PFSK-1 (cell line): Measurements from ENCODE around the gene NRG3.

Source experiments
- FOXP2 ChIP-seq: optimal IDR thresholded peaks from 2 replicates; pipeline ENCODE3; 2011; ENCODE audit warnings: borderline replicate concordance, control low read depth, inconsistent platforms; ENCODE audit not compliant: insufficient read depth; ENCODE audit errors: extremely low read length, extremely low read depth
- POLR2AphosphoS5 ChIP-seq: IDR thresholded peaks from 2 replicates; pipeline ENCODE4 v1.6.1; 2012; ENCODE audit warnings: low read depth, mild to moderate bottlenecking, control low read depth, low read length, moderate library complexity
- REST ChIP-seq, 2 experiments: IDR thresholded peaks; 2 replicates each; pipeline versions ENCODE4 v1.6.1 to v1.8.0; 2011 to 2012; ENCODE audit warnings: low read depth in 2 of 2, low read length in 2 of 2, control low read depth in 1 of 2, inconsistent platforms in 1 of 2, mild to moderate bottlenecking in 1 of 2, moderate library complexity in 1 of 2; ENCODE audit not compliant: insufficient read depth in 1 of 2
- SIN3A ChIP-seq: IDR thresholded peaks from 2 replicates; pipeline ENCODE4 v1.6.1; 2012; ENCODE audit warnings: mild to moderate bottlenecking, low read length, moderate library complexity, borderline replicate concordance; ENCODE audit not compliant: insufficient read depth
- TAF1 ChIP-seq: IDR thresholded peaks from 2 replicates; pipeline ENCODE4 v1.6.1; 2012; ENCODE audit warnings: low read length, control low read depth, borderline replicate concordance; ENCODE audit not compliant: insufficient read depth

NRG3 gene

DNA sequence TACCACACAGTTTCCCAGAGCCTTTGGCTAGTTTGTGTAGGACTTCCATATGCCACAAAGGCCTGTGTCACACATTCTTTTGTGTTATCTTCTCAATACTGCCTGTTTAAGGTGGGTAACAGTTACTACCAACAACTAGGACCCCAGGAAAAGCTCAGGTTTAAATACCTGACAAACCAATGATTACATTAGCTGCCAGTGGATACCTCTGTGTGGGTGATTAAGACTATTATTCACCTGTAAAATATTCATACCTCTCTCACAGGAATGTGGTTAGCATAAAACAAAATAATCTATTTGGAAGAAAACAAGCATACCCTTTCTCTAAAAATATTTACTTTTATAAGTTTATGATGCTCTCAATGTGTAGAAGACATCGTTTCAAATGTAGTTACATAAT is 1007.7 kb downstream of the NRG3 start:
- no peak for TF ChIP-seq POLR2AphosphoS5
- TF ChIP-seq TAF1, result no peak
- TF ChIP-seq FOXP2, result no peak
- no peak for TF ChIP-seq SIN3A
- no peak for TF ChIP-seq REST (IDR thresholded peaks at IDR 0.05; ENCODE audit: insufficient read depth in 1 of 2, low read depth in 2 of 2, low read length in 2 of 2)

DNA sequence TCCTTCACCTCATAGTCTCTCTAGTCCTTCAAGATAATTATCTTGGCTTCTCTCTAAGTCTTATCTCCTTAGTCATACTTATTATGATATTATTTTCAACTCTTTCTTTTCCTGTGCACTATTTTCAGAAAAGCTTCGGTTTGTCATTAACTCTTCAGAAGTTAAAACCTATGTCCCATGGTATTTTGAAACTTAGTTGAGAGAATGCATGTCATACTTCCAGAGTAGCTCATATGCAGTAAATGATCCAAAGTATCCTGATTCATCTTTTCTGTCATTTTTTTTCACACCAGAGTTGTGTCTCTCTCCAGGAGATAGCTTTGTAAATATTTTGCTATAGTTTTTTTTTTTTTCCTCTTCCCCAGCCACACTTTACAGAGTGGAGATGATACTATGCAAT is 1008.6 kb downstream of the NRG3 start:
- TF ChIP-seq POLR2AphosphoS5 (no peak), FOXP2 (no peak), SIN3A (no peak), TAF1 (no peak), REST (IDR thresholded peaks at IDR 0.05; ENCODE audit: insufficient read depth in 1 of 2, low read depth in 2 of 2, low read length in 2 of 2) (no peak)

DNA sequence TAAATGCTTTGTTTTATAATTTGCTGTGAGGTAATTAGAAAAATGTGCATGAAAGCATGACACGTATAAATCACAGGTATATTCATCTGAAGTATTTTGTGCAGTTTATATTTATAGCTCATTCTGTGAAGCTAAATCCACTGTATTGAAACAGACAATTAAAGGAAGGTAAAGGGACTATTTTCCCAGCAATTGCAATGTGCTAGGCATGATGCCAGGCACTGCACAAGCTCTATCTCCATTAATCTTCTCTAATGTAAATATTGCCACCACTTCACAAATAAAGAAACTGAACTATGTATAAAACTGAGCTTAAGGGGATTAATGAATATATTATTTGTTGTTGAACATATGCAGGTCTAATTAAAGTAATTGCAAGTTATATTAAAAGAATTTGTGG is 1012.5 kb downstream of the NRG3 start:
- TF ChIP-seq TAF1 (no peak), FOXP2 (no peak), POLR2AphosphoS5 (no peak), REST (IDR thresholded peaks at IDR 0.05; ENCODE audit: insufficient read depth in 1 of 2, low read depth in 2 of 2, low read length in 2 of 2) (no peak), SIN3A (no peak)

GRCh38 chr10:82888809-82889455 is 1013.9 kb downstream of the NRG3 start:
- no peak for TF ChIP-seq SIN3A
- TF ChIP-seq POLR2AphosphoS5, result no peak
- no peak for TF ChIP-seq TAF1
- TF ChIP-seq REST (IDR thresholded peaks at IDR 0.05; ENCODE audit: insufficient read depth in 1 of 2, low read depth in 2 of 2, low read length in 2 of 2), result no peak
- TF ChIP-seq FOXP2, result no peak

GRCh38 chr10:82889728-82890127 is 1014.7 kb downstream of the NRG3 start:
- TF ChIP-seq SIN3A, result no peak
